ENCODE results near the gene SFTPB. TPM values are rescaled to one million over a fixed set of nuclear protein-coding genes. Genes with fewer than 3 reads are reported as not detected.
"Not testable (repeated sequence)": the region's sequence is repeated elsewhere in the genome, so short reads cannot be mapped to it uniquely, and the experiment has no call there.

SFTPB gene
- total RNA-seq, 1 donor from 2014 or later: not detected

DNA sequence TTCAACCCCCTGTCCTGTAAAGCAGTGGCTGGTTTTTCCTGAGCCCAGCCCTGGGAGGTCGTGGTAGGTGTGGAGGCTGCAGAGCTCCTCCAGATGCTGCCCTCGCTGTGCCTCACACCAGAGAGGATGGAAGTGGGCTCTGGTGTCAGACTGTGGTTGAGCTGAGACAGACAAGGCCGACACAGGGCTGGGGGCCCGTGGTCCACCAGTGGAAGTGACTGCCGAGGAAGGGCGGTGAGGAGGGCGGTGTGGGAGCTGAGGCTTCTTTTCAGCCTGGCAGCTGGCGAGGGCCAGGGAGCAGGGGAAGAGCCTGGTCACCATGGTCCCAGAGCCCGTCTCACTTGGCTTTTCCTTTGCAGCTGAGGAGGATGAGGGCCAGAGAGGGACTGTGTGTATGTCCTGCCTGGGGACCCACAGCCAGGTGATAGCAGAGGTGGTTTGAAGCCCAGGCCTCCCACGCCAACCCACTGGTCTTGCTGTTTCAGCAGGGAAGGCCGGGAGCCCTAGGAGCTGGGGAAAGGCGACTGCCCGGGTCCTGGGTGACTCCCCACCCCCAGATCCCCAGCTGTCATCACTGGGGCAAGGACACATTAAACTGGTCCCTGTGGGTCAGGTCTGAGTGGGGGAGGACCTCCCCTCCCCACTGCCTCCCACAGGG is 8.5 kb downstream of the SFTPB start:
- Mint-ChIP-seq H3K27ac (no peak overlapping the region), H3K27me3 (ENCODE audit: low read depth) (no peaks in the 10 kb centered on the region), H3K4me1 (no peaks in the 10 kb centered on the region), H3K4me3 (no peak overlapping the region), H3K36me3 (peaks cover 6% of the 10 kb centered on the region), H3K9me3 (no peaks in the 10 kb centered on the region)
- no peak for TF ChIP-seq CTCF (IDR thresholded peaks at IDR 0.05; ENCODE audit: unreplicated experiment)
- no peak for DNase-seq (ENCODE audit: low spot score in 2 of 2, unreplicated experiment in 2 of 2)

DNA sequence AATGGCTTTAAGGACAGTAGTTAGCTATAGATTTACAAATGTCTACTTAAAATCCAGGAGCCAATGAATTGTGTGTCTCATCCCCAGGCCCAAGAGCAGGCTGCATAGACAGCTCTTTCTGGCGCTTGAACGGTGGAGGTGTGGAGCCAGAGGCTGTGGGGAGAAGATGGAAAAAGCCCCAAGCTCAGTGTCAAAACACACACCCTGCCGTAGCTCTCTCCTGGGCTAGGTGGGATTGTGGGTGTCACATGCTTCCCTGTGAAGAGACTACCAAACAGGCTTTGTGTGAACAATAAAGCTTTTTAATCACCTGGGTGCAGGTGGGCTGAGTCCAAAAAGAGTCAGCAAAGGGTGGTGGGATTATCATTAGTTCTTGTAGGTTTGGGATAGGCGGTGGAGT is 10.6 kb downstream of the SFTPB start:
- H3K9me3 Mint-ChIP-seq; H3K4me1 Mint-ChIP-seq; H3K4me3 Mint-ChIP-seq; H3K27ac Mint-ChIP-seq; H3K27me3 Mint-ChIP-seq (ENCODE audit: low read depth); DNase-seq (ENCODE audit: low spot score in 2 of 2, unreplicated experiment in 2 of 2): not testable (repeated sequence)
- peaks cover 15% of the 10 kb centered on the region for H3K36me3 Mint-ChIP-seq

- DNase-seq (ENCODE audit: low spot score in 2 of 2, unreplicated experiment in 2 of 2): no peak
- Mint-ChIP-seq H3K4me1 (no peaks in the 10 kb centered on the region), H3K36me3 (peaks cover 20% of the 10 kb centered on the region), H3K4me3 (no peak overlapping the region), H3K27me3 (ENCODE audit: low read depth) (no peaks in the 10 kb centered on the region), H3K9me3 (no peaks in the 10 kb centered on the region), H3K27ac (no peak overlapping the region)
- TF ChIP-seq CTCF (IDR thresholded peaks at IDR 0.05; ENCODE audit: unreplicated experiment): no peak
Measured at GRCh38 chr2:85656468-85656867, 11.5 kb downstream of the SFTPB start.

- H3K9me3 Mint-ChIP-seq: no peaks in the 10 kb centered on the region
- DNase-seq (ENCODE audit: low spot score in 2 of 2, unreplicated experiment in 2 of 2): no peak
- H3K27ac Mint-ChIP-seq: no peak overlapping the region
- no peaks in the 10 kb centered on the region for H3K27me3 Mint-ChIP-seq (ENCODE audit: low read depth)
- H3K4me1 Mint-ChIP-seq: no peaks in the 10 kb centered on the region
- no peak overlapping the region for H3K4me3 Mint-ChIP-seq
- no peak for TF ChIP-seq CTCF (IDR thresholded peaks at IDR 0.05; ENCODE audit: unreplicated experiment)
- peaks cover 25% of the 10 kb centered on the region for H3K36me3 Mint-ChIP-seq
Measured at GRCh38 chr2:85655961-85656417, 12.0 kb downstream of the SFTPB start.

DNA sequence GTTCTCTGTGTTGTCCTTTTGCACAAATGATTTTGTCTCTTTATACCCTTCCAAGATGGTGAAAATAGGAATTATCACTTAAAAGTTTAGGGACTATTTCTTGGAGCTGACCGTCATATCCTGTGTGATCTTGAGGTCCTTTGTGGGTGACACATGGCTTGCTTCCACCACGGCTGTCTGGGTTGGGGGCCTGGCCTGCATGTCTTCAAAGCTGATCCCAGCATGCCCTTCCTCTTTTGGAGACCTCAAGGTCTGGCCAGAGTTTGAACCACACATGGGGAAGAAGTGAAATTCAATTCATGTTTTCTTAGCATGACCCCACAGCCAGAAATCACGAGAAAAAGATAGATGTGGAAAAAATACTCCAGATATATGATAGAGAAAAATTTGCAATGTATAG is 14.0 kb downstream of the SFTPB start:
- no peak overlapping the region for H3K27ac Mint-ChIP-seq
- peaks cover 32% of the 10 kb centered on the region for H3K36me3 Mint-ChIP-seq
- H3K4me1 Mint-ChIP-seq: no peaks in the 10 kb centered on the region
- no peak for DNase-seq (ENCODE audit: low spot score in 2 of 2, unreplicated experiment in 2 of 2)
- TF ChIP-seq CTCF (IDR thresholded peaks at IDR 0.05; ENCODE audit: unreplicated experiment): no peak
- no peaks in the 10 kb centered on the region for H3K27me3 Mint-ChIP-seq (ENCODE audit: low read depth)
- no peak overlapping the region for H3K4me3 Mint-ChIP-seq
- no peaks in the 10 kb centered on the region for H3K9me3 Mint-ChIP-seq

DNA sequence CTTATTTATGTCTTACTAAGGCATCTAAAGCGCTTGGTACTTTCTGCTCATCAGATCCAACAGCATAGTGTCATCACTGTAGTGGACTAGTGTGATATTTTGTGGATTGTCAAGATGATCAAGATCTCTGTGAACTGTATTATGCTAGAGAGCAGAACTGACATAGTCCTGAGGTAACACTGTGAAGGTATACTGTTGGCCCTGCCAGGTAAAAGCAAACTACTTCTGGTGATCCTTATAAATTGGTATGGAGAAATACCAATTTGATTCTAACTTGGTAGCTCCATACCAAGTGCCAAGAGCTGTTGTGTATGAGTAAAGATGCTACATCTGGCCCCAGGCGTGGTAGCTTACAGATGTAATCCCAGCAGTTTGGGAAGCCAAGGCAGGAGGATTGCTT is 15.9 kb downstream of the SFTPB start:
- H3K27ac Mint-ChIP-seq: no peak overlapping the region
- no peaks in the 10 kb centered on the region for H3K4me1 Mint-ChIP-seq
- no peak for DNase-seq (ENCODE audit: low spot score in 2 of 2, unreplicated experiment in 2 of 2)
- peaks cover 40% of the 10 kb centered on the region for H3K36me3 Mint-ChIP-seq
- no peak overlapping the region for H3K4me3 Mint-ChIP-seq
- no peaks in the 10 kb centered on the region for H3K27me3 Mint-ChIP-seq (ENCODE audit: low read depth)
- H3K9me3 Mint-ChIP-seq: no peaks in the 10 kb centered on the region
- TF ChIP-seq CTCF (IDR thresholded peaks at IDR 0.05; ENCODE audit: unreplicated experiment): no peak

Measured in mesothelial cell of epicardium (in vitro differentiated cells).